ENCODE results near the gene COL18A1. TPM values are rescaled to one million over a fixed set of nuclear protein-coding genes. Genes with fewer than 3 reads are reported as not detected.
A peak's percentile ranks its signal among the peaks of the same experiment; 100 is the strongest.

The COL18A1 gene
- polyA plus RNA-seq, 3 donors = 0.80 to 4.1 (median 1.1) TPM

DNA sequence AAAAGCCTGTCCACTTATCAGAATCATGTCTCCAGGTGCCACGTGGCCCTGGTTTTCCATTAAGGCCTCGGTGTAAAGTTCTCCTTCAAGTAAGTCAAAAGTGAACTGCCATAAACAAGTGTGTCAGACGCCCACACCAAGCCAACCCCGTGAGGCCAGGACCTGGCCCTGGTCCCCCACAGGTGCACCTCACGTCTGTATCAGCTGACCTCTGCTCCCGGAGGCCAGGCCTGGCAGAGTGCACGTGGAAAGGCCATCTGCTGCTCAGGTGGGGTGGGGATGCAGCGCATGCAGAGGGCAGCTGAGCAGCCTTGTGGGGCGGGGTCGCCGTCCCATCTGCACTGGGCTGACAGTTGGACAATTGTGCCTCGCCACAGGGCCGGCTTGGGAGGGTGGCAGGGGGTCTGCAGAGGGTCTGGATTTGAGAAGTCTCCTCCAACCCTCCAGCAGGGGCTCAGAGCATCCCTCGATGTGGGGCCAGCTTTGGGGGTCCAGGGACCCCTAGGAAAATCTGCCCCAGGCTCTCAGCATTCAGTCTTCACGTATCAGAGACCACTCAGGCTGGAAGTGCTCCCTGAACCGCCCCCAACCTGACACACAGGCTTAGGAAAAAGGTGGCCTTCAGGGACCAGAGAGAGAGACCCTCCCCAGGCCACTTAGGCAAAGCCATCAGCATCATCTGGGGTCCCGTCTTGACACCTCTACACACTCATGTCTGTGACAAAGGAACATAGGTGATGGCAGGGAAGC, 134.3 kb downstream of the COL18A1 start:
- Histone ChIP-seq H3K79me2 (ENCODE audit: insufficient read depth, low read length) (peaks cover 76% of the 10 kb centered on the region), H2AFZ (ENCODE audit: insufficient read depth, low read depth, low read length, poor library complexity, severe bottlenecking) (no peak overlapping the region), H3K9me3 (replicated peaks in 1 of 2; ENCODE audit: control insufficient read depth in 1 of 2, insufficient read depth in 1 of 2, low read length in 2 of 2) (no peaks in the 10 kb centered on the region), H3K36me3 (replicated peaks in 1 of 2; ENCODE audit: control insufficient read depth in 1 of 2, insufficient read depth in 2 of 2, low read length in 2 of 2) (peaks cover 7 to 16% of the 10 kb centered on the region in 2 donors), H3K9ac (ENCODE audit: insufficient read depth, low read length, poor library complexity, severe bottlenecking) (no peak overlapping the region), H3K4me2 (replicated peaks; ENCODE audit: extremely low read depth, low read length, poor library complexity, severe bottlenecking) (no peak overlapping the region), H3K4me1 (ENCODE audit: control insufficient read depth in 1 of 2, insufficient read depth in 2 of 2, low read length in 2 of 2) (peaks cover 54 to 67% of the 10 kb centered on the region in 2 donors), H4K20me1 (ENCODE audit: insufficient read depth, low read length) (peaks cover 16% of the 10 kb centered on the region), H3K4me3 (replicated peaks in 1 of 3; ENCODE audit: low read depth in 2 of 3, low read length in 3 of 3) (no peak overlapping the region), H3K27me3 (ENCODE audit: control insufficient read depth in 2 of 2, insufficient read depth in 2 of 2, low read length in 2 of 2) (no peaks in the 10 kb centered on the region), H3K27ac (ENCODE audit: low read depth in 1 of 2, low read length in 2 of 2) (no peak overlapping the region)
- Mint-ChIP-seq H3K27ac (peak overlapping the region in 3 of 7 donors; percentile 6 to 71 (median 41)), H3K4me3 (no peak overlapping the region), H3K4me1 (peaks cover 65% of the 10 kb centered on the region), H3K36me3 (peaks cover 17 to 35% of the 10 kb centered on the region in 2 donors), H3K27me3 (ENCODE audit: low read depth in 3 of 3) (peaks cover 0 to 6% (median 0%) of the 10 kb centered on the region in 3 donors), H3K9me3 (no peaks in the 10 kb centered on the region)
- TF ChIP-seq, protein P1, sequence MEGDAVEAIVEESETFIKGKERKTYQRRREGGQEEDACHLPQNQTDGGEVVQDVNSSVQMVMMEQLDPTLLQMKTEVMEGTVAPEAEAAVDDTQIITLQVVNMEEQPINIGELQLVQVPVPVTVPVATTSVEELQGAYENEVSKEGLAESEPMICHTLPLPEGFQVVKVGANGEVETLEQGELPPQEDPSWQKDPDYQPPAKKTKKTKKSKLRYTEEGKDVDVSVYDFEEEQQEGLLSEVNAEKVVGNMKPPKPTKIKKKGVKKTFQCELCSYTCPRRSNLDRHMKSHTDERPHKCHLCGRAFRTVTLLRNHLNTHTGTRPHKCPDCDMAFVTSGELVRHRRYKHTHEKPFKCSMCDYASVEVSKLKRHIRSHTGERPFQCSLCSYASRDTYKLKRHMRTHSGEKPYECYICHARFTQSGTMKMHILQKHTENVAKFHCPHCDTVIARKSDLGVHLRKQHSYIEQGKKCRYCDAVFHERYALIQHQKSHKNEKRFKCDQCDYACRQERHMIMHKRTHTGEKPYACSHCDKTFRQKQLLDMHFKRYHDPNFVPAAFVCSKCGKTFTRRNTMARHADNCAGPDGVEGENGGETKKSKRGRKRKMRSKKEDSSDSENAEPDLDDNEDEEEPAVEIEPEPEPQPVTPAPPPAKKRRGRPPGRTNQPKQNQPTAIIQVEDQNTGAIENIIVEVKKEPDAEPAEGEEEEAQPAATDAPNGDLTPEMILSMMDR (IDR thresholded peaks at IDR 0.05) = no peak
- 94% methylated on average over 13 of the region's 17 CpGs for WGBS (ENCODE audit: insufficient coverage)
- no peak for DNase-seq
- intact Hi-C loops (cut with micrococcal nuclease) = no loop called here

DNA sequence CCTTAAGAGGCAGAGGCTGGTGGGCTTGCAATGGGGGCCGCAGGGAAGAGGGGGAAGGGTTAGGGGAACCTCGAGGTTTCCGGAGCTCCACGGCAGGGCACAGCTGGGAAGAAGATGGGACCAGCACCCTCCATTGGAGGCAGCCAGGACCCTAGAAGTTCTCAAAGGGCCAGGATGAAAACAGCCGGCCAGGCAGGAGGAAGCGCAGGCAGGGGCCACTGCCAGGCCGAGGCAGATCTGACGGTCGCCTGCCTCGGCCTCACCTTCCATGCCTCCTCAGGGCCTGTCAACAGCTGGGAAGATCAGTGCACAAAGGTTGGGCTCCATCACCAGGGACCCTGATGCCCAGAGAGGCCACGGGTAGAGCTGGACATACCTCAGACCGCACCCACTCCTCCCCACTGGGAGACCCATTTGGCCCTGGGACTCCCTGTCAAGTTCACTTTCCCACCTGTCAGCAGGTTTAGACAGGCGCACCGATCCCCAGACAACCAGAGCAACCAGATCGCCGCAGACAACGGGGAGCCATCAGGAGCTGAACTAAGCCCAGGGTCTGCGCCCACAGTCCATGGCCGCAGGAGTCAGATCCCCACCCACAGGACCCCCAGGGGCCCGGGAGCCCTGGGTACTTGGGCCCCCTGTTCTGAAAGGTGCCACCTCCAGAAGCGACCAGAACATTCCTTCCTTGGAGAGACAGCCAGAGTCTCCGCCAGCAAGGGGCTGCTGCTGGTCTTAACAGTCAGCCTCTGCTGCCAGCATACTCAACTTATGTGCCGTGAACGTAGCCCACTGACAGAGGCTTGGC, 135.0 kb downstream of the COL18A1 start:
- H3K4me3 ChIP-seq (replicated peaks in 1 of 3; ENCODE audit: low read depth in 2 of 3, low read length in 3 of 3) = peak overlapping the region in 1 of 3 experiments; percentile 77
- H3K36me3 Mint-ChIP-seq = peaks cover 17 to 35% of the 10 kb centered on the region in 2 donors
- TF ChIP-seq, protein P1 (IDR thresholded peaks at IDR 0.05) = no peak
- H3K27me3 ChIP-seq (ENCODE audit: control insufficient read depth in 2 of 2, insufficient read depth in 2 of 2, low read length in 2 of 2) = no peaks in the 10 kb centered on the region
- H3K79me2 ChIP-seq (ENCODE audit: insufficient read depth, low read length) = peaks cover 68% of the 10 kb centered on the region
- no peak for DNase-seq
- peak overlapping the region; percentile 90 for H3K4me2 ChIP-seq (replicated peaks; ENCODE audit: extremely low read depth, low read length, poor library complexity, severe bottlenecking)
- H3K9me3 ChIP-seq (replicated peaks in 1 of 2; ENCODE audit: control insufficient read depth in 1 of 2, insufficient read depth in 1 of 2, low read length in 2 of 2) = no peaks in the 10 kb centered on the region
- no peak overlapping the region for H3K9ac ChIP-seq (ENCODE audit: insufficient read depth, low read length, poor library complexity, severe bottlenecking)
- H3K27ac ChIP-seq (ENCODE audit: low read depth in 1 of 2, low read length in 2 of 2) = peak overlapping the region in 1 of 2 donors; percentile 77
- H3K9me3 Mint-ChIP-seq = no peaks in the 10 kb centered on the region
- peaks cover 6 to 16% of the 10 kb centered on the region in 2 donors for H3K36me3 ChIP-seq (replicated peaks in 1 of 2; ENCODE audit: control insufficient read depth in 1 of 2, insufficient read depth in 2 of 2, low read length in 2 of 2)
- peak overlapping the region in 5 of 7 donors; percentile 50 to 81 (median 66) for H3K27ac Mint-ChIP-seq
- intact Hi-C loops (cut with micrococcal nuclease) = loop anchor here in 1 of 2 donors (10.0 kb wide), 1 partner anchor 245 kb away; no protein-coding TSS in a partner anchor
- peak overlapping the region in 1 of 2 donors; percentile 70 for H3K4me3 Mint-ChIP-seq
- H3K27me3 Mint-ChIP-seq (ENCODE audit: low read depth in 3 of 3) = peaks cover 0 to 6% (median 0%) of the 10 kb centered on the region in 3 donors
- H3K4me1 Mint-ChIP-seq = peaks cover 59% of the 10 kb centered on the region
- peaks cover 46 to 67% of the 10 kb centered on the region in 2 donors for H3K4me1 ChIP-seq (ENCODE audit: control insufficient read depth in 1 of 2, insufficient read depth in 2 of 2, low read length in 2 of 2)
- 94% methylated on average over 22 of the region's 24 CpGs for WGBS (ENCODE audit: insufficient coverage)
- H4K20me1 ChIP-seq (ENCODE audit: insufficient read depth, low read length) = peaks cover 16% of the 10 kb centered on the region
- H2AFZ ChIP-seq (ENCODE audit: insufficient read depth, low read depth, low read length, poor library complexity, severe bottlenecking) = no peak overlapping the region

Data from CD14-positive monocyte (primary cell).